Heart right ventricle (tissue), 16 donors: ENCODE data around the gene RAC2. TPM values are rescaled to one million over a fixed set of nuclear protein-coding genes. Genes with fewer than 3 reads are reported as not detected.

Source experiments
- ATAC-seq, 8 donors: fragments of 200-7000 bp; cut with Tn5 transposase; one replicate each; pipeline ENCODE4 v1.9.1; 2020; ENCODE audit warnings: mild to moderate bottlenecking in 8 of 8, moderate library complexity in 8 of 8, moderate number of reproducible peaks in 1 of 8
- DNase-seq, 2 donors: peaks; one replicate each; pipeline ENCODE4 v3.0.0-alpha.2; 2020
- H3K27ac ChIP-seq, 10 donors: fragments of 200-600 bp; sonication (generic) in 2 of 10; one replicate each; pipeline versions ENCODE4 v1.5.0 to v1.8.0; 2020 to 2022; ENCODE audit warnings: mild to moderate bottlenecking in 3 of 10
- H3K27me3 ChIP-seq, 7 donors: fragments of 200-600 bp; one replicate each; pipeline ENCODE4 v1.8.0; 2021 to 2022; ENCODE audit warnings: mild to moderate bottlenecking in 2 of 7
- H3K36me3 ChIP-seq, 9 donors: fragments of 200-600 bp; sonication (generic) in 1 of 9; one replicate each; pipeline versions ENCODE4 v1.5.0 to v1.8.0; 2020 to 2022; ENCODE audit warnings: mild to moderate bottlenecking in 2 of 9
- H3K4me1 ChIP-seq, 9 donors: fragments of 200-600 bp; sonication (generic) in 1 of 9; one replicate each; pipeline versions ENCODE4 v1.5.0 to v1.8.0; 2020 to 2022; ENCODE audit warnings: mild to moderate bottlenecking in 4 of 9
- H3K4me3 ChIP-seq, 10 donors: fragments of 200-600 bp; sonication (generic) in 2 of 10; one replicate each; pipeline versions ENCODE4 v1.5.0 to v1.8.0; 2020 to 2022; ENCODE audit warnings: mild to moderate bottlenecking in 7 of 10, moderate library complexity in 2 of 10
- H3K9me3 ChIP-seq, 11 donors: fragments of 200-600 bp in 10 of 11; sonication (generic) in 2 of 11; one replicate each; pipeline versions ENCODE4 v1.5.0 to v1.8.0; 2013 to 2022; ENCODE audit warnings: mild to moderate bottlenecking in 2 of 11, control low read depth in 1 of 11, moderate library complexity in 1 of 11
- WGBS, 2 donors: extraction: QIAGEN DNeasy Blood & Tissue Kit; methylation state at CpG; one replicate each; pipeline ENCODE4 v1.1.7; 2013; ENCODE audit warnings: inconsistent platforms in 1 of 2; 5-methylcytosine and 5-hydroxymethylcytosine counted together
- intact Hi-C, 10 donors: fragments of 100-400 bp; cut with DNase I; formaldehyde crosslinking; loops; one replicate each; pipeline versions ENCODE4 v1.11.1 to v1.14.2; 2022
- polyA plus RNA-seq, 2 donors: library from polyadenylated mRNA; stranded (reverse); fragments of 200-250 nt; gene quantifications; one replicate each; pipeline ENCODE4 v1.2.3, GENCODE V29; 2013
- total RNA-seq, 10 donors: library from RNA; stranded (reverse); fragmentation: NEBNext Ultra II Directional in 3 of 10; extraction: Animal tissue kit (Norgen Biotek cat#: 25700) in 3 of 10; gene quantifications; one replicate each; pipeline versions ENCODE4 v1.2.1 to v1.2.4, GENCODE V29; 2021 to 2023
- TF ChIP-seq, protein P1 (sequence below), 9 donors: fragments of 200-600 bp; sonication (generic) in 2 of 9; IDR thresholded peaks; one replicate each; pipeline versions ENCODE4 v1.5.0 to v1.8.0; 2021 to 2022; ENCODE audit warnings: antibody characterized with exemption in 9 of 9, mild to moderate bottlenecking in 5 of 9, moderate library complexity in 1 of 9
- donor health status: Arrhythmogenic right ventricular cardiomyopathy.
- donor health status: ischemic (EF 13 %, LVEDD 7.1; RV severe dilation, severe dysfunction).
- donor health status: healthy with polysubstance abuse.
- donor health status: DM: no; HTN: yes; CAD: no.
- donor health status: DM: no; HTN: no; CAD: no.
- donor health status: ischemic (EF 25% LVEDD 6.9; RV normal size, moderate dysfunction).
- donor health status: ischemic (EF 25% LVEDD 5.7; RV mildly dilated, moderate dysfunction).
- donor health status: healthy.
- donor health status: DM: yes; HTN: yes; CAD: no.
- donor health status: Ischemic cardiomyopathy.
- donor health status: ischemic (EF 35%, LVEDD 5.7; RV mildly dilated, moderate dysfunction).
- donor health status: nonischemic (EF 11% LVEDD 7.7; RV severe dilation, severe dysfunction).
- donor health status: DM: yes; HTN: yes; CAD: no.
- donor health status: PGD.
- donor health status: ischemic (EF 29% LVEDD 5.4; RV normal size, mild dysfunction).
- donor health status: nonischemic (EF 23%, LVEDD 6.1; RV moderate dilation, normal function).

The RAC2 gene
- total and polyA plus RNA-seq, 12 donors, result 1.1 to 37.1 (median 3.5) TPM

DNA sequence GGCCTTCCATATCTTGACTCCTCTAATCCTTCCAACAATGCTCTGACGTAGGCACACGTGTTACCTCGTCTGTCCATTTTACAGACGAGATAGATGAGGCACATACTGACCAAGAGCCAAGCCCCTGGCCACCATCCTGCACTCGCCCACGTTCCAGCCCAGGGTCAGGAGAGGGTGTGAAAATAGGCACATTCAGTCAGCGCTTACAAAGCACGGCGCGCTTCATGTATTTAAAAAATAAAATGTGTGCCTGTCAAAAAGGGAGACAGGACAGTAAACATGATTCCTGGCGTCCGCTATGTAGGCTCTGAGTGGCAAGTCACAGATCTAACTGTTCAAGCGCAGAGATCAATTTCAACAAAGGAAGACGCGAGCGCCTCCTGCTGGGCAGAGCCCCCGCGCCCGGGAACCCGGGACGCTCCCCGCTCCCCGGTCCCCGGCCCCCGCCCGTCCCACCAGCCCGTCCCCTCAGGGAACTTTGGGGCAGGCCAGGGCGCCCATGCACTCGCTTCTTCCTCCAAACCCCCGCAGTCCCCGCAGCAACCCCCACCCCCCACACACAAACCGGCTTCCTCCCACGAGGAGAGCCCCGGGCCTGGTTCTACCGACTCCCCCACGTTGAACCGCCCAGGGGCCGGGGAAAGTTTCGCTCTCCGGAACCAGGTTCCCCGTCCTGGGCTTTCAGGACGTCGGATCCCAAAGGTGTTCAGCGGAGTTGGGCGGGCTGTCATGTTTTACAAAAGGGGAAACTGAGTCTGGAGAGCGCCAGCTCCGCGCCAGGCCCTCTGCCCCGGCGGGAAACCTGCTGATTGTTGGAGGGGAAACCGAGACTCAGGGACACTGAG is 45.6 kb downstream of the RAC2 start:
- Histone ChIP-seq H3K27ac (peak overlapping the region; percentile 90 to 97 (median 96)), H3K36me3 (no peaks in the 10 kb centered on the region), H3K27me3 (no peaks in the 10 kb centered on the region), H3K4me3 (peak overlapping the region; percentile 18 to 69 (median 63)), H3K9me3 (no peaks in the 10 kb centered on the region), H3K4me1 (peaks cover 24 to 48% (median 46%) of the 10 kb centered on the region in 9 donors)
- peak; percentile 49 to 85 (median 72) for ATAC-seq
- 3 to 4% methylated on average over 51 of the region's 51 CpGs for WGBS, 2 donors
- peak; percentile 87 to 92 for DNase-seq
- TF ChIP-seq, protein P1, sequence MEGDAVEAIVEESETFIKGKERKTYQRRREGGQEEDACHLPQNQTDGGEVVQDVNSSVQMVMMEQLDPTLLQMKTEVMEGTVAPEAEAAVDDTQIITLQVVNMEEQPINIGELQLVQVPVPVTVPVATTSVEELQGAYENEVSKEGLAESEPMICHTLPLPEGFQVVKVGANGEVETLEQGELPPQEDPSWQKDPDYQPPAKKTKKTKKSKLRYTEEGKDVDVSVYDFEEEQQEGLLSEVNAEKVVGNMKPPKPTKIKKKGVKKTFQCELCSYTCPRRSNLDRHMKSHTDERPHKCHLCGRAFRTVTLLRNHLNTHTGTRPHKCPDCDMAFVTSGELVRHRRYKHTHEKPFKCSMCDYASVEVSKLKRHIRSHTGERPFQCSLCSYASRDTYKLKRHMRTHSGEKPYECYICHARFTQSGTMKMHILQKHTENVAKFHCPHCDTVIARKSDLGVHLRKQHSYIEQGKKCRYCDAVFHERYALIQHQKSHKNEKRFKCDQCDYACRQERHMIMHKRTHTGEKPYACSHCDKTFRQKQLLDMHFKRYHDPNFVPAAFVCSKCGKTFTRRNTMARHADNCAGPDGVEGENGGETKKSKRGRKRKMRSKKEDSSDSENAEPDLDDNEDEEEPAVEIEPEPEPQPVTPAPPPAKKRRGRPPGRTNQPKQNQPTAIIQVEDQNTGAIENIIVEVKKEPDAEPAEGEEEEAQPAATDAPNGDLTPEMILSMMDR (IDR thresholded peaks at IDR 0.05), result peak; percentile 90 to 99 (median 93)
- intact Hi-C loops, result loop anchor here (1.0 to 5.0 kb wide), 7 partner anchors 32 to 422 kb away; partner anchors contain the start of gene IFT27 (in 1 of the 10)

DNA sequence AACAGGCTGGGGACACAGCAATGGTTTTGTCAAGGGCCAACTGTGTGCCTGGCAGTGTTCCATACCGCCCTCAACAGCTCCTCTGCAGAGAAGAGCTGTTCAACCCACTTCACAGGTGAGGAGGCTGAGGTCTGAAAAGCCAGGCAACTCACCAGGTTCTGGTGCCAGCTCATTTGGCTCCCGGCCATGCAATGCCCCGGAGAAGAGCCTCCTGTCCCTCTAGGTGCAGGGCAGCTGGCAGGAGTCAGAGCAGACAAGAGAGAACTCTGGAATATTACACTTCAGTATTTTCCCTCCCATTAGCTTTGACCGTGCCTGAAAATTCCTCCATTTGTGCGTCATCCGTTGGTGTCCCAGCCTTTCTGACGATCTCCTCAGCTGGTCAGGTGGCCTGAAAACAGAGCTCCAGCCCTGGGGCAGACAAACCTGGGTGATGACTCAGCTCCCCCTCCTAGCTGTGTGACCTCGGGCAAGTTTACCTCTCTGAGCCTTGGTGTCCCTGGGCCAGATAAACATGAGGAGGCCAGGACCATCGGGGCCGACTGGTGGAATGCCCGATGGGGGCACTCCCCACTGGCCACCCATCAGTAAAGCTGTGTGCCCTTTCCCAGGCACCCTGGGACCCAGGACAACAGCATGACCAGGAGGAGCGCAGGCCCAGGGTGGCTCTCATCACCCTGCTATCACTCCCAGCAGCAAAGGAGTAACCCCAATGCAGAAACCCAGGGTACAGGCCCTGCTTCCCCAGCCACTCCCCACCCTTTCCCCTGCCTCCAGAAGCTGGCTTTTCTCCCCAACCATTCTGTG is 46.4 kb downstream of the RAC2 start:
- ATAC-seq (peak in 5 of 8 donors; percentile 0 to 11 (median 1)), DNase-seq (peak in 1 of 2 donors; percentile 59)
- H3K4me3 ChIP-seq, result peak overlapping the region in 4 of 10 donors; percentile 14 to 66 (median 63)
- H3K4me1 ChIP-seq, result peaks cover 24 to 56% (median 52%) of the 10 kb centered on the region in 9 donors
- H3K36me3 ChIP-seq, result no peaks in the 10 kb centered on the region
- H3K9me3 ChIP-seq, result no peaks in the 10 kb centered on the region
- peak overlapping the region; percentile 90 to 97 (median 96) for H3K27ac ChIP-seq
- whole genome bisulfite sequencing, 2 donors, result 42 to 60% methylated on average over 12 of the region's 12 CpGs
- TF ChIP-seq, protein P1 (IDR thresholded peaks at IDR 0.05), result no peak
- H3K27me3 ChIP-seq, result no peaks in the 10 kb centered on the region
- intact Hi-C loops, result loop anchor here in 9 of 10 donors (1.0 to 5.0 kb wide), 5 partner anchors 31 to 421 kb away; partner anchors contain the start of gene IFT27 (in 1 of the 9)

DNA sequence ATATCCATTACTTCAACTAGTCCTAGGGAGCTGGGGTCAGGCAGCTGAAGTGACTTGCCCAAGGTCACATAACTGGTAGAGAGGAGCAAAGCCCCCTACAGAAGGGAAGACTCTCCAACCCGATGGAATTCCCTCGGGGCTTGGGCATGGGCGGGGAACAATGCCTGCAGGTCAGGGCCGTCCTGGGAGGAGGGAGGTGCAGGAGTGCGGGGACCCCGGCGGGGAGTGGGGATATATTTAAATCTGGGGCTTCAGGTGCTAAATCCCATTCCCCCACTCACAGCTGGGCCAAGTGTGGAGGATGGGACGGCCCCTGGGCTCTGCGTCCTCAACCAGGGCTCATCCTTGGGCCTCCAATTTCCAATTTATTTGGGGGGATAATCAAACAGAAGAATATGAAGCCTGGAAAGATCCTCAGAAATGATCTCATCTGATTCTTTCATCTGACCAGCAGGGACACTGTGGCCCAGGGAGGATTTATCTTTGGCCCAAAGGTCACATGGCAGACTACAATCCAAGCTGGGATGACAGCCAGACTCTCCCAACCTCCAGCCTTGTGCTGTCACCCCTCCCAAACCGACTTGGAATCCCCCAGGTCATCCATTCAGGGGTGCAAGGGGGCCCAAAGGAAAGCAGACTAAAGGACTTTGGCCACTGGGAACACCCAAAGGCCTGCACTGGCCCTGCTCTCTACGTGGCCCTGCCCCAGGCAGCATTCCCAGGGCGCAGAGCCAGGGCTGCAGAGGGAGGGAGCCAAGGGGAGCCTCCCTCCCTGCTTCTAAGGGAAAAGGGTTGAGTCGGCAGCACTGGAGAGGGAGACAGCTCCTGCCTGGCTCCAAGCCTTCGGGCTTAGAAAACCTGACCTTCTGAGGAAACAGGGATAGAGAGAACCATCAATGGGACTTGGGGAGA is 47.3 kb downstream of the RAC2 start:
- Histone ChIP-seq H3K9me3 (no peaks in the 10 kb centered on the region), H3K27me3 (no peaks in the 10 kb centered on the region), H3K36me3 (no peaks in the 10 kb centered on the region), H3K27ac (peak overlapping the region; percentile 90 to 97 (median 96)), H3K4me3 (peak overlapping the region in 1 of 10 donors; percentile 14), H3K4me1 (peaks cover 24 to 61% (median 52%) of the 10 kb centered on the region in 9 donors)
- 27 to 34% methylated on average over 14 of the region's 14 CpGs for WGBS, 2 donors
- ATAC-seq (peak; percentile 59 to 76 (median 74)), DNase-seq (peak; percentile 89 to 92)
- TF ChIP-seq, protein P1 (IDR thresholded peaks at IDR 0.05), result peak in 6 of 9 donors; percentile 8 to 49 (median 34)
- intact Hi-C loops, result loop anchor here in 3 of 10 donors (2.0 to 5.0 kb wide), 2 partner anchors 30 to 119 kb away; no protein-coding TSS in a partner anchor
